Measurements from ENCODE around the gene PLA2G2E.
"Not testable (repeated sequence)": the region's sequence is repeated elsewhere in the genome, so short reads cannot be mapped to it uniquely, and the experiment has no call there.

PLA2G2E gene

DNA sequence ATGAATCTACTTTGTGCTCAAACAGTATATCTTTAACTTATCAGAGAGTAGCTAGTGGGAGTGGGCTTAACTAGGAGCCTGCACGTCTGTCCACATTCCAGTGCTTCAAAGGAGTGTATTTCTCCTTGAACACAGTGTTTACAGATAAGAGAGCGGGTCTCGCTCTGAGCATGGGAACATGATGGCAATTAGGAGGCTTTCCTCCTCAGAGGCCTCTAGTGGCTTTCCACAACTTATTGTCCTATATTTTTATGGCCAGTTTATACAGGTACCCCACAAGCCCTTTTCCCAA, 3.7 kb upstream of the PLA2G2E start:
- not testable (repeated sequence) for DNase-seq (ENCODE audit: low spot score)

DNA sequence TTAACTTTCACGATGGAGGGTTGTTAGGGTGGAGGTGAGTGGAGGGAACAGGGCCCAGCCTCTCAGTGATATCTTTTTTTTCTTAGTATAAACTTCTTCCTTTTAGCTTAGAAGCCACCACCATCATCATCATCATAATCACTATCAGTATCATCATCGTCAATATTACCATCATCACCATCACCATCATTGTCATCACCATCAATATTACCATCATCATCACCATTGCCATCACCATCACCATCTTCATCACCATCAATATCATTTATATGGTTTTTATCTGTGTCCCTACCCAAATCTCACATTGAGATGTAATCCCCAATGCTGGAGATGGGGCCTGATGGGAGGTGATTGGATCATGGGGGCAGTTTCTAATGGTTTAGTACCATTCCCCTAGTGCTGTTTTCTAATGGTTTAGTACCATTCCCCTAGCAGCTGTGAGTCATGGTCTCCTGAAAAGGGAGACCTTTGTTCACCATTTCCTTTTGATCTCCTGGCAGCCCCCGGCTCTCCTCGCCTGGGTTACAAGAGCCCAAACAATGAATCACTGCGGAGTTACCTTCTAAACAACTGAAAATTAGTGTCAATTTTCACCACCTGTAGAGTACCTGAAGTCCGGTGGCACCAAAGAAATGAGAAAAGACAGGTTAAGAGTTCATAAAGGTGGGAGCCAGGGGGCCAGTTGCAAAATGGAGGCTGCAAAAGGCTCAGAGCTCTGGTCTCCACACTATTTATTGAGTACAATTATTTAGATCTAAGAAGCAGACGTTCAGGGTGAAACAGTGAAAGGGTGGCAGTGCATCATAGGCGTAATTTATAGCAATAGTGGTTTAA, 3.1 kb upstream of the PLA2G2E start:
- no peak for DNase-seq (ENCODE audit: low spot score)

DNA sequence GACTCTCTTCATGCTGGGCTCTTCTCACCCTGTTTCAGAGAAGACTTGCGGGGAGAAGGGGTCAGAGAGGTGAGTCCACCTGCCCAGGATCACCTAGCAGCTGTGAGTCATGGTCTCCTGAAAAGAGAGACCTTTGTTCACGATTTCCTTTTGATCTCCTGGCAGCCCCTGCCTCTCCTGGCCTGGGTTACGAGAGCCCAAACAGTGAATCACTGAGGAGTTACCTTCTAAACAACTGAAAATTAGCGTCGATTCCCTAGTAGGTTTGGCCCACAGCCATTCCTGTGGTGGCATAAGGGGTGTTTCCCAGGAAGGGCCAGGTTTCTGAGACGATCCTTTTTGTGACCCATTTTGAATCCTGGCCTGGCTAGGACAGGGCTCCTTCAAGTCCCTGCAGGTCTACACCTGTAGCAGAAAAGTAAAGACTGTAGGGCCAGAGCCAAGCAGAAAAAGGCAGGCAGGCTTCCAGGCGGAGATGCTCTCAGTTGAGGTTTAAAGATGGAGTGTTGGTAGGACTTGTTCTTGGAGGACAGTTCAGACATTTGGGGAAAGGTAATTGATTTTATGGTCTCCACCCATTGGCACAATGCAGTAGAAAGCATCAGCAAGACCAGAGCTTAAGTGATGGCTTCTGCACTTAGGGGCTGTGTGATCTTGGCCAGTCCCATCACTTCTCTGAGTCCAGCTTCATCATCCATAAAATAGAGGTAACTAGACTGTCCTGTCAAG, 2.1 kb upstream of the PLA2G2E start:
- DNase-seq (ENCODE audit: low spot score): no peak

DNA sequence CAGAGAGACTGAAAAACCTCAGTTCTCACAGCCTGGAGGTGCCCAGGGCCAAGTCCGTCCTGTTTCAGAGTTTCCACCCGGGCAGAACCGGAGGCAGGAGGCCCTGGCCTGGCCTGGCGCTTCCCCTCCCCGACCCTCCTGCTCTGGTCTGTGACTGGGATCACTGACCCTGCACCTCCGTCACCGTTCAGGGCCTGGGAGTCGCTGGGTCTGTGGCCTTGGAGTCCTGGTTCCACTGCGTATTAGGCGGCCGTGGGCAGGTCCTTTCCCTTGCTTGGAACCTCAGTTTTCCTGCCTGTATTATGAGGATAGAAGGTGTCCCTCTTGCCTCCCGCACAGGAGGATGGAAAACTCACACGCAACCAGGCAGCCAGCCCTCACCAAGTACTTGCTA, 533 bp upstream of the PLA2G2E start:
- no peak for DNase-seq (ENCODE audit: low spot score)

GRCh38 chr1:19922015-19922688, 1.3 kb downstream of the PLA2G2E start:
- no peak for DNase-seq (ENCODE audit: low spot score)

GRCh38 chr1:19921310-19921709, 2.1 kb downstream of the PLA2G2E start:
- no peak for DNase-seq (ENCODE audit: low spot score)

GRCh38 chr1:19920132-19920710, 3.2 kb downstream of the PLA2G2E start:
- DNase-seq (ENCODE audit: low spot score): no peak

- peak; percentile 74 for DNase-seq (ENCODE audit: low spot score)
These were observed 5.4 kb downstream of the PLA2G2E start for GRCh38 chr1:19918057-19918456.

DNA sequence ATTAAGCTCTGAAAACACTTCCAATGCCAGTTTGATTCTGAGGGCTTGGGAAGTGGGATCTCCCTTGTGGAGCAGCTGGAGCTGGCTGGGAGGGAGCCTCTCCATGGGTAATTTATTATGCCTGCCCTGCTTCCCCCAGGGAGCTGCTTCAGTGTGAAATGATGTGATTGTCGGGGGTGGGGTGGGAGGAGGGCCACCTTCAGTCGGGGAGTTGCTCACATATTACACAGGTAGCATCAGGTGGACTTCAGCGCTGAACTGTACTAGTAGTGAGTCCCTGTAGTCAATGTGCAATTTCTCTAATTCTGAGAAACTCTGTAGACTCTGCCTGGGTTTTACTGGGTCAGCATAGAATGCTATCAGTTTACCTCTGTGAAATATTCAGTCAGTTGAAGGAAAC, 12.8 kb downstream of the PLA2G2E start:
- no peak for DNase-seq (ENCODE audit: low spot score)

DNA sequence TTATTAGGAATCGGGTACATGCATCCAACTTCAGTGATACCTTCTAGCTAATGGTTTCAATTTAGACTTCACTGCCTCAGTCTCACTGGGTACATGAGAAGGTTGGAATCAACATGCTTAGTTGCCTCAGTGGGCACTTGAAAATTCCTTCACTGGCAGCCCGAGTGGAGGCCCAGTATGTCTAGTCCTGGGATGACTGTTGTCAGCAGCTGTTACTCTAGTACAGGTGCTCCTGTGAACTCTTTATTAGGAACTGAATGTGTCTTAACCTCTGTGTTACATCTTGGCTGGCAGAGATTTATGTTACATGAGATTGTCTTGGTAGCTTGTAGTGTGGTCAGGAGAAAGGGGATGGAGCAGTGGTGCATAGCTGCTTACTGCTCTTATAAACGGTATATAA, 13.4 kb downstream of the PLA2G2E start:
- DNase-seq (ENCODE audit: low spot score): no peak

DNA sequence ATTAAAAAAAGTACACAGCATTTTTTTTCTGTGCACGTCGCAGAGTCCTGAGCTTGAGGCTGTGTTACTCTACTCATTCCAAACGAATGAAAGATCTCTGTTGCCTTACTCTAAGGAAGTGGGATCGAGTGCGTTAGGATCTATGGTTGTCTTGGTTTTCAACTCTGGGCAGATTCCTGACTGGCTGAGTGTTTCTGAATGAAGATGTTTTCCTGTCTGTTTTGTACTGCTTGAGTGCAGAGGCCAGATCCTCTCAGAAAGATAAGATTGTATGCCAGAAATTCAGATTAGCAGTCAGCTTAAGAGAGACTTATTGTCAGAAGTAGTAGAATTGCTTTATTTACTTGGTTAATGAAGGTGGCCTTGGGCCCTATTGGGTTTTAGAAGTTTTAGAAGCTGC, 14.0 kb downstream of the PLA2G2E start:
- DNase-seq (ENCODE audit: low spot score): no peak

DNA sequence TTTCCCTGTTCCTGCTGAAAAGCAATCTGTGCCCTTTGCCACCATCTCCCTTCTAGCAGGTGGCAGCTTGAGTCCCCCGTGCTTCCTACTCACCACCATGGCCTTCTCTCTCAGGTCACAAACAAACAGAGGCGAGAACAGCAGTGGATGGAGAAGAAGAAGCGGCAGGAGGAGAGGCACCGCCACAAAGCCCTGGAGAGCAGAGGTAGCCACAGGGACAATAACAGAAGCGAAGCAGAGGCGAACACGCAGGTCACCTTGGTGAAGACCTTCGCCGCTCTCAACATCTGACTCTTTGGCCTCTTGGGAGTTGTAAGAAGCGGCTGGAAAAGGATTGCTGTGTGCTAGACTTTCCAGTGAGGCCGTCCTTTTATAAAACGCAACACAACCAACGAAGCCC, 16.0 kb downstream of the PLA2G2E start:
- no peak for DNase-seq (ENCODE audit: low spot score)

- no peak for DNase-seq (ENCODE audit: low spot score)
These were observed 19.8 kb downstream of the PLA2G2E start for GRCh38 chr1:19903621-19904020.

DNA sequence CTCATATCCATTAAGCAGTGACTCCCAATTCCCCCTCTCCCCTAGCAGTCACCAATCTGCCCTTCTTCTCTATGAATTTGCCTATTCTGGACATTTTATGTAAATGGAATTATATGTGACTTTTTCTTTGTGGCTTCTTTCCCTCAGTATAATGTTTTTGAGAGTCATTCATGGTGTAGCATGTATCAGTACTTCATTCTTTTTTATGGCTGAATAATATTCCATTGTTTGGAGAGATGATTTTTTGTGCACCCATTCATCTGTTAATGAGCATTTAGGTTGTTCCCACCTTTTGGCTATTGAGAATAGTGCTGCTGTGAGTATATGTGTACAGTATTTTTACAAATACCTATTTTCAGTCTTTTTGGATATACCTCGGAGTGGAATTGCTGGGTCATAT, 21.8 kb downstream of the PLA2G2E start:
- DNase-seq (ENCODE audit: low spot score): no peak

DNA sequence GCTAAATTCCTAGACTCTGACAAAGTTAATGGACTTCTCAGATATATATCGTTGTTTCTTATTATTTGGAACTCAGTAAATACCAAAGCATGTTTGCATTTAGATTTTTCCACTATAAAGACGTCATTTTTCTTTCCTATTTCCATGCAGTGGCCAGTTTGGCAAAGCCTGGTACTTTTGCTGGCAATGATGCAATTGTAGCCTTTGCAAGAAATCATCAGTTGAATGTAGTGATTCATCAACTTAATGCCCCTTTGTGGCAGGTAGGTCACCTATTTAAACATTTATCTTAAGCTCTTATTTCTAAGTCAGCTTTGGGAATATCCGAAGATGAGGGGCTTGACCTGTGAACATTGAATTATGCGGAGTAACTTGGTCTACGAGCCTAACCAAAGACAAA, 29.2 kb downstream of the PLA2G2E start:
- no peak for DNase-seq (ENCODE audit: low spot score)

DNA sequence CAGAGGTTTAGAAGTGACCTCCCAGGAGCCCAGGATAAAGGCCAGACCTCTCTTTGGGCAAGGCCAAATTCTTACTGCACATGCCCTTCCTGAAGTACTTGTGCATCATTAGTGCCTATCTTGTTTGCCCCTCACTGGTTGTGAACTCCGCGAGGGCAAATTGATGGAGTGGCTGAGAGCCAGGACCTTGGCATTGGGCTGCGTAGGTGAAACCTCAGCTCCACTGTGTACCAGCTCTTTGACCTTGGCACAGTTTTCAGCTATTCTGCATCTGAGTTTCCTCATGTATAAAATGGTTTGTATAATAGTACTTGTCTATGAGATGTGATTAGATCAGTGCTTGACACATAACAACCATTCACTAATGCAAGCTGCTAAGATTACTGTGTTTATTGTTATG, 29.7 kb downstream of the PLA2G2E start:
- DNase-seq (ENCODE audit: low spot score): no peak

DNA sequence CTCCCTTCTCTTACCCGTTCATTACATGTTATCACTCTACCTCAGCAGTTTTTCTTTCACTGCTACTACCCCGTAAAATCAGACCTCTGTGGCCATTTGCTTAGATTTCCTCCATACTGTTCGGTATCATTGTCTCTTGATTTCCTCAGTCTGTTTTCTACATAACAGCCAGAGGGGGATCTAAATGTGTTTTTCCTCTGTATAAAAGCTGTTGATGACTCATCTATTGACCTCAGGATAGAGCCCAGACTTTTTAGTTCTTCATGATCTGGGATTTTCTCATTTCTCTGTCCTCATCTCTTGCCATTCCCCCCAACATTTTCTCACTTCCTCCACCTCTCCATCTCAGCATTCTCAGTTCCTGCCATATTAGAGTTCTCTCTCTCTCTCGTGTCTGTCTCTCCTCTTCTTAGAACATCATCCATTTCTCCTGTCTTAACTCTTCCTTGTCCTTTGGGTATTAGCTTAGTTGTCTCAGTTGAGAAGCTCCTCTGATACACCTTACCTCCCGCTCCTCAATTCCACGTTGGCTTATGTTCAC, 30.7 kb downstream of the PLA2G2E start:
- no peak for DNase-seq (ENCODE audit: low spot score)

GRCh38 chr1:19892129-19892528, 31.3 kb downstream of the PLA2G2E start:
- no peak for DNase-seq (ENCODE audit: low spot score)

- DNase-seq (ENCODE audit: low spot score): no peak
These were observed 33.8 kb downstream of the PLA2G2E start for GRCh38 chr1:19889656-19890055.

DNA sequence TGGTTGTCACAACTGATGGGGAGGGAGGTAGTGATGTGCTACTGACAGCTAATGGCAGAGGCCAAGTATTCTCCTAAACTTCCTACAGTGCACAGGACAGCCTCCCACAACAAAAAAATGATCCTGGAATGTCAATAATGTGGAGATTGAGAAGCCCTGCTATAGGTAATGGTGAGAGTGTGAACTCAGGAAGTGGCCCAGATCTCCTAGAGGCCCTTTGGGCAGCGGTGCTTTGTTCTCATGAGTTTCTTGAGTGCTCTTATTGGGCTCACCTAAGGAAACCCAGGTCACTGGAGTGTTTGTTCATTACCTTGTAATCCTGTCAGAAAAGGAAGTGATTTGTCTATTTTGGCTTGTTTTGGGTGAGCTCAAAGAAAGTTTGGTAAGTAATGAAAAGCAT, 35.3 kb downstream of the PLA2G2E start:
- no peak for DNase-seq (ENCODE audit: low spot score)

DNA sequence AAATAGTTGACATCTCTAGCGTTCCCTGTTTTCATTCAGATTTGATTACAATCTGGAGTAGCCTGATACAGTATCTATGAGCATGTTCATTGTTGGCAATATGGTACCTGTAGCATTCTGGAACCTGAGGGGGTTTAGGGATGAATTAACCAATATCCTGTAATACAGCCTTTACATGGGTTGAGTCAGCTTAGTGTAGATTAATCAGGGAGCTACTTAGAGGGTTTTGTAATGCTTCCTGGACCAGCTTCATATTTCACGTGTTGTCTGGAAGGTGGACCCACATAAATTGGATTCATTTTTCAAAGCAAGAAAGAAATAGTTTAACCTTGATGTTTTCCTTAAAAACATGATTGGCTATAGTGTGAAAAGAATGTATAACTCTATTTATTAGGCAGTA, 37.6 kb downstream of the PLA2G2E start:
- no peak for DNase-seq (ENCODE audit: low spot score)

DNA sequence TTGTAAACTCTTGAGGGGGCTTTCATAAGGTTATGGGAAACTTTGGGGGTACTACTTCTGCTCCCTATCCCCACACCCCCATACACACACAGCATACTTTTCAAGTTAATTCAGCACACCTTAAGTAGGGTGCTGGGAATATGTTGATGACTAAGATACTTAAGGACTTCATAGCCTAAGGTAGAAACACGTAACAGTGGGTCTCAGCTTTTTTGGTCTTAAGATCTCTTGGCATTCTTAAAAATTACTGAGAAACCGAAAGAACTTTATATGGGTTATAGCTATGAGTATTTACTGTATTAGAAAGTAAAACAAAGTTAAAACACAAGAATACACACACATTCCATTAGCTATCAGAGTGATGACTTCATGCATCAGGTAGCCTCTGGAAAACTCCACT, 39.1 kb downstream of the PLA2G2E start:
- DNase-seq (ENCODE audit: low spot score): no peak
